SW480 (cell line): ENCODE results near the gene SENP2.
"Not testable (repeated sequence)": the region's sequence is repeated elsewhere in the genome, so short reads cannot be mapped to it uniquely, and the experiment has no call there.

Experiments used
- DNase-seq: peaks from one replicate; pipeline ENCODE4 v3.0.0-alpha.2; 2016; ENCODE audit warnings: low spot score

The SENP2 gene

GRCh38 chr3:185586686-185587039 lies 568 bp downstream of the SENP2 start:
- DNase-seq, result no peak

- DNase-seq, result no peak
Measured at GRCh38 chr3:185594073-185594472, 8.0 kb downstream of the SENP2 start.

- no peak for DNase-seq
Measured at GRCh38 chr3:185595526-185595925, 9.4 kb downstream of the SENP2 start.

GRCh38 chr3:185605566-185605965 lies 19.5 kb downstream of the SENP2 start:
- DNase-seq, result no peak

GRCh38 chr3:185606196-185606595 lies 20.1 kb downstream of the SENP2 start:
- no peak for DNase-seq

DNA sequence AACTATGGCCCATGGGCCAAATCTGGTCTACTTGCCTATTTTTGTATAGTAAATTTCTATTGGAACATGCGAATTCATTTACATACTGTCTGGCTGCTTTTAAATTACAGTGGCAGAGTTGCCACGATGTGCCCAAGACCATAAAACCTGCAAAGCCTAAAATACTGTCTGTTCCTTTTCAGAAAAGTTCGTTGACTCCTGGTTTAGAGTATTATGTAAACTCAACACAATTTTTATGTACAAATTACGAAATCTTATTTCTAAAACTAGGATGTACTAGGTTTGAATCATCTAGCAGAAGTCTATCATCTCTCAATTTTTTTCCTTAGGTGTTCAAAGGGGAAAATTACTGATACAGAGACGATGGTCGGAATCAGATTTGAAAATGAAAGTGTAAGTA lies 26.9 kb downstream of the SENP2 start:
- no peak for DNase-seq

GRCh38 chr3:185623939-185624665 lies 38.0 kb downstream of the SENP2 start:
- DNase-seq, result no peak

DNA sequence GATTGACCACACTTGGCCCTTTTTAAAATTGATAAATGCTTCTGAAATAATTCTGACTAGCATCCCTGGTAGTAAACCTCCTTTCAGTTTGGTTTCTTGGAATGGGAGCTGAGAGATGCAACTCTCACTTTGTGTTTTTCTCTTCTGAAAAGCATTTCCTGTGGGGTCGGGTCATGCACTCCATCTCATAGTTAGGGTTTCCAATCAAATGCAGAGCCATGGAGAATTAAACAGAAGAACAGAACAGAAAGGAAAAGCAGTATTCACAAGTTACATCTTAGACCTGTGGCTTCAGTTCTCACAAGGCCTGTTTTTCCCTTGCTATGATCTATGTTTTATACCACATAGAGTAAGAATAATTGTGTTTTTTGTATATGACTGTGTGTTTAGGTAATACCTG lies 39.7 kb downstream of the SENP2 start:
- DNase-seq, result no peak

DNA sequence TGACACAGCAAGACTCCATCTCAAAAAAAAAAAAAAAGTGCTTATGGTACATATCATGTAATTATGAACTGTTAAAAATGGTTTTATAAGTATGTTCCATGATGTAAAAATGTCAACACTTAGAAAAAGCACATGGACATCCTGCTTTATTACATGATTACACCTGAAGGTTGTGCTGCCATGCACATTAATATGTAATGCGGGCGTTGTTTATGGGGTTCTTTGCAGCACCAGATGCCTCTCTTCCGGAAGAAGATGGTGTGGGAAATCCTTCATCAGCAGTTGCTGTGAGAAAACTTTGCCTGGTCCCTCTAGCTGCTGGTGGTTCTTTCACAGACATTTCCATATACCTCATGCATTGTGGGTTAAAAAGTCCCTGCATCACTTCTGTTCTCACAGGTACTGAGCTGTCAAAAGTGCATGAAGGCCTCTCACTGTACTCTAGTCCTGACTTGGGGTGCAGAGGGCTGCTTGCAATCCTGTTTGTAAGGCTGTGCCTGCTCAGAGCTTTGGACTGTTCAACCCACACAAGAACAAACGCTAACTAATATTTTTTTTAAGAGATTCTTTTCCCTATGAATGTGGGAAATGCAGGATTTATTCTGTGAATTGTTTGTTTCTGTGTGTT lies 43.6 kb downstream of the SENP2 start:
- no peak for DNase-seq

DNA sequence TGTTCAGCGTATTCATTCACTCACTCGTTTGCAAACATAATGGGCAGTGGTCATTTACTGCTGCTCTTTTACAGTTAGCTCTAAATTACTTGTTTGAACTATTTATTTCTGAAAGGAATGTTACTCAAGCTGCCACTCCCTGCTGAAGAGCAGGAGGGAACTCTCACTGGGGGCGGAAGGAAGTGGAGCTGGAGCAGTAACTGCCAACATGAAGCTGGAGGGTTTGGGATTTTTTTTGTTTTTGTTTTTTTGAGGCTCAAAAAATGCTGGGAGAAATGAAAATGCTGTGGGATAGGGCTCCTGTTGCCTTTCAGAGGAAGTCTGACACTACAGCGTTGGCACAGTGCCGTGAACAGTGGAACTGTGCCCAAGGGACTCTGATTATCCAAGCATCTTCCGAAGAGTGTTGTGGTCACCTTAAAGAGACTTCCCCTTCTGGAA lies 44.1 kb downstream of the SENP2 start:
- no peak for DNase-seq

GRCh38 chr3:185631108-185631507 lies 45.0 kb downstream of the SENP2 start:
- no peak for DNase-seq

- no peak for DNase-seq
Measured at GRCh38 chr3:185631508-185632206, 45.6 kb downstream of the SENP2 start.

- DNase-seq, result no peak
Measured at GRCh38 chr3:185632996-185633395, 46.9 kb downstream of the SENP2 start.

DNA sequence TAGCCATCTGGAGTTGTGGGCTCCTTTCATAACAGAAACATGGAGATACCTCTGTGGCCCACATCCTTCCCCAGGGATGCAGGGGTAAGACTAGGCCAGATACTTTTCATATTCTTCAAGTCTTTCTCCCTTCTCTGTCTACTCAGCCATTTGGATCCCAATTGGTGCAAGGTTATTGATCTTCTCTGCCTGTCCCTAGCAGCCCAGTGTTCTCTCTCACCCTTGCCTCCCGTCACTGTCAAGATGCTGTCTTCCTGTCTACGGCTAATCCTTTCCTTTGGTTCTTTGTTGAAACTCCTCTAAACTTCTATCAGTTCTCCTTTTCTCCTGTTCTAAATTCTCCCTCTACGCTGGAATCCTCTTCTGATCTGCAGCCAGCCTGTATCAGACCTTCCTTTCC lies 51.3 kb downstream of the SENP2 start:
- no peak for DNase-seq

GRCh38 chr3:185638651-185639050 lies 52.6 kb downstream of the SENP2 start:
- DNase-seq, result not testable (repeated sequence)

- DNase-seq, result no peak
Measured at GRCh38 chr3:185639632-185640206, 53.6 kb downstream of the SENP2 start.

DNA sequence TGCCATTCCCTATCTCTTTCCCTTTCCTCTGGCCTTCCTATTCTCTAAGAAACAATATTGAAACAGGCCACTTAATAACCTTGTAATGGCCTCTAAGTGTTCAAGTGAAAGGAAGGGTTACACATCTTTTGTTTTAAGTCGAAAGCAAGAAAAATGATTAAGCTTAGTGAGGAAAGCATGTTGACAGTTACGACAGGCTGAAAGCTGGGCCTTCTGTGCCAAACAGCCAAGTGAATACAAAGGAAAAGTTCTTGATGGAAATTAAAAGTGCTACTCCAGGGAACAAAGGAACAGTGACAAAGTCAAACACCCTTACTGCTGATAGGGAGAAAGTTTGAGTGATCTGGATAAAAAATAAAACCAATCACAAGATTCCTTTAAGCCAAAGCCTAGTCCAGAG lies 54.2 kb downstream of the SENP2 start:
- DNase-seq, result no peak

DNA sequence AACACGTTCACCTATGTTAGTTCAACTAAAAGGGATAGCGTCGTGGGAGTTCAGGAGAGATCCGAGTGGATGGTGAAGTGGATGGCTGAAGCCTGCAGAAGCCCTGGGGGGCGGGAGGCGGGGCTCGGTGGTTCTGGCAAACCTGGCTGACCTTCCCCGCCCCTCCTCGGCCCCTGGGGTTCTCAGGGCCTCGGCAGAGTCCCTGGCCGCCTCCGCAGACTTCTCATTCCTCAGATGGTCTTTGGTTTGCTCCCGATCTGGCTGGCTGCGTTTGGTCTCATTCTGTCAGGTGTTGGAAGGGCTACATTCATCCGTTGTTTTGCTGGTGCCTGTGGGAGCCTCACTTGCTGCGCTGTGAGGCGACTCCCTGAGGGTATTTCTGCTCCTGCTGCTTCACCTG lies 59.1 kb downstream of the SENP2 start:
- DNase-seq, result not testable (repeated sequence)

- no peak for DNase-seq
Measured at GRCh38 chr3:185645596-185646381, 59.7 kb downstream of the SENP2 start.

- no peak for DNase-seq
Measured at GRCh38 chr3:185646382-185647133, 60.5 kb downstream of the SENP2 start.

DNA sequence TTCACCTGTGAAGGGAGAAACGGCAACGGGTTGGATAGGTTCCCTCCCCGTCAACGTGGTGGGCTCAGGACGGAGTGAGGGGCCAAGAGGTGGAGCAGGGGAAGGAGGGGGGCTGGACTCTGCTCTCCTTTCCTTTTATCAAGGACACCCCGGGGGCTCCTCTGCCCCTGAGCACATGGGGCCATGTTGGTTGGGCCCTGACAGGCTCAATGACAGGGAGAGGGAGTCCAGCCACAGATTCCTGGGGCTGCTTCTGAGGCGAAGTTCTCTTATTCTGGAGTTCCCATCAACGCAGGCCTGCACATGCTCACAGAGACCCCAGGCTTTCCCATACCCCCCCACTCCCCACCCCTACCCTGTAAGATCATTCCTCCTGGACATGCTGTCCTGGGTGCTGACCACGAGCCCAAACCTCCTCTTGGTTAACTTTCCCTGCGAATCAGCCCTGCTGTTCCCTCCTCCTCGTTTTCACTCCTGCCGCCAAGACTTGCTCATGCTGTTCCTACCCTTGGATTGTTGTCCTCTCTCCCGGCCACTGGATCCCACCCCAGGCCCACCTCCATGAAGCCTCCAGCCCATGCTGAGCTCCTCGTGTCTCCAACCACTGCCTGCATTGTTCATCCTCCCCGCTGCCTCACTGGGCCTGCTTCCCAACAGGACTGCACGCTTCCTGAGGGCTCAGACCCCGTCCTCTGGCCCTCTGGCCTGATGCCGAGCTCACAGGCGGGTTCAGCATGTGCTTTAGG lies 61.2 kb downstream of the SENP2 start:
- DNase-seq, result no peak
